NB4 (cell line): Measurements from ENCODE around the gene MRPL43.

ENCODE experiments used
- DNase-seq: peaks from one replicate; pipeline ENCODE4 v3.0.0; 2010; ENCODE audit warnings: low read depth
- H3K4me3 ChIP-seq: one replicate; pipeline ENCODE4 v1.5.1; 2011; ENCODE audit warnings: mild to moderate bottlenecking, low read depth, low read length, moderate library complexity
- CTCF ChIP-seq: IDR thresholded peaks from one replicate; pipeline ENCODE4 v1.5.1; 2012; ENCODE audit warnings: low read depth, low read length
- MAX ChIP-seq: IDR thresholded peaks from 2 replicates; pipeline ENCODE4 v1.6.1; 2011; ENCODE audit warnings: low read depth, low read length
- MYC ChIP-seq: IDR thresholded peaks from 2 replicates; pipeline ENCODE4 v1.6.1; 2011; ENCODE audit warnings: low read depth, low read length
- POLR2A ChIP-seq: IDR thresholded peaks from 2 replicates; pipeline ENCODE4 v1.6.1; 2011; ENCODE audit warnings: mild to moderate bottlenecking; ENCODE audit not compliant: insufficient read length; ENCODE audit errors: extremely low read depth

The MRPL43 gene

GRCh38 chr10:101003639-101004206 is 16.4 kb upstream of the MRPL43 start:
- no peak for TF ChIP-seq POLR2A
- no peak for TF ChIP-seq MYC
- no peak for TF ChIP-seq MAX
- no peak for TF ChIP-seq CTCF
- no peak overlapping the region for H3K4me3 ChIP-seq
- DNase-seq, result no peak

- no peak overlapping the region for H3K4me3 ChIP-seq
- TF ChIP-seq MAX, result no peak
- no peak for TF ChIP-seq CTCF
- no peak for TF ChIP-seq MYC
- TF ChIP-seq POLR2A, result no peak
Measured at GRCh38 chr10:101002456-101002855, 15.2 kb upstream of the MRPL43 start.

GRCh38 chr10:101001659-101002035 is 14.3 kb upstream of the MRPL43 start:
- no peak for DNase-seq
- H3K4me3 ChIP-seq, result no peak overlapping the region
- TF ChIP-seq POLR2A (no peak), MYC (no peak), CTCF (no peak), MAX (no peak)

More at GRCh38 chr10:101002456-101002855, 15.2 kb upstream of the MRPL43 start:
- DNase-seq, result no peak

GRCh38 chr10:101000915-101001658 is 13.8 kb upstream of the MRPL43 start:
- no peak for TF ChIP-seq MYC
- TF ChIP-seq CTCF, result no peak
- no peak for TF ChIP-seq POLR2A
- no peak for TF ChIP-seq MAX
- DNase-seq, result no peak
- no peak overlapping the region for H3K4me3 ChIP-seq

- no peak overlapping the region for H3K4me3 ChIP-seq
- no peak for DNase-seq
- TF ChIP-seq MYC, result no peak
- no peak for TF ChIP-seq POLR2A
- no peak for TF ChIP-seq MAX
- TF ChIP-seq CTCF, result no peak
Measured at GRCh38 chr10:101000127-101000914, 13.0 kb upstream of the MRPL43 start.
